WTC11 (cell line): ENCODE data around the gene SLC35F5. TPM values are rescaled to one million over a fixed set of nuclear protein-coding genes. Genes with fewer than 3 reads are reported as not detected.

Experiments
- ATAC-seq: fragments of 200-7000 bp; cut with Tn5 transposase; 2 replicates; pipeline ENCODE4 v1.10.0; 2021; ENCODE audit warnings: mild to moderate bottlenecking, moderate library complexity
- CTCF ChIA-PET: fragments of 300-600 bp; sonication (Branson Sonifier 250); formaldehyde crosslinking; loops from one replicate; lab custom pipeline; 2021; ENCODE audit warnings: antibody characterized with exemption; lab: Charles Lee
- POLR2A ChIA-PET: fragments of 350-600 bp; sonication (Branson Sonifier 250); formaldehyde crosslinking; loops from one replicate; lab custom pipeline; 2021; ENCODE audit warnings: antibody characterized with exemption; lab: Charles Lee
- DNase-seq: peaks from one replicate; pipeline ENCODE4 v3.0.0; 2021; ENCODE audit warnings: low spot score
- H3K27ac Mint-ChIP-seq: 2 replicates; pipeline ENCODE4 v1.8.0; 2021; ENCODE audit warnings: mixed read lengths
- H3K27me3 Mint-ChIP-seq: 2 replicates; pipeline ENCODE4 v1.8.0; 2021; ENCODE audit warnings: low read depth, mild to moderate bottlenecking, moderate library complexity, mixed read lengths
- H3K36me3 Mint-ChIP-seq: 2 replicates; pipeline ENCODE4 v1.8.0; 2021; ENCODE audit warnings: mixed read lengths
- H3K4me1 Mint-ChIP-seq: 2 replicates; pipeline ENCODE4 v1.8.0; 2022; ENCODE audit warnings: mixed read lengths
- H3K4me3 Mint-ChIP-seq: 2 replicates; pipeline ENCODE4 v1.8.0; 2021; ENCODE audit warnings: mild to moderate bottlenecking, moderate library complexity, mixed read lengths
- H3K9me3 Mint-ChIP-seq: 2 replicates; pipeline ENCODE4 v1.8.0; 2021; ENCODE audit warnings: mixed read lengths
- ARID4B ChIP-seq: sonication (generic); formaldehyde crosslinking; IDR thresholded peaks from 2 replicates; pipeline ENCODE4 v1.8.0; 2023; ENCODE audit warnings: missing genetic modification reagents, mild to moderate bottlenecking, borderline replicate concordance
- CBFB ChIP-seq: sonication (generic); formaldehyde crosslinking; IDR thresholded peaks from 2 replicates; pipeline ENCODE4 v1.8.1; 2022; ENCODE audit warnings: mild to moderate bottlenecking, low read depth, missing genetic modification reagents
- FOXK1 ChIP-seq: sonication (generic); formaldehyde crosslinking; IDR thresholded peaks from 2 replicates; pipeline ENCODE4 v1.8.0; 2022; ENCODE audit warnings: mild to moderate bottlenecking, moderate library complexity, missing genetic modification reagents
- FOXP4 ChIP-seq: sonication (generic); formaldehyde crosslinking; IDR thresholded peaks from 2 replicates; pipeline ENCODE4 v1.8.0; 2022; ENCODE audit warnings: mild to moderate bottlenecking, missing genetic modification reagents
- IRF2 ChIP-seq: sonication (generic); formaldehyde crosslinking; IDR thresholded peaks from 2 replicates; pipeline ENCODE4 v1.8.0; 2022; ENCODE audit warnings: low read depth, missing genetic modification reagents, borderline replicate concordance
- NR1H2 ChIP-seq: sonication (generic); formaldehyde crosslinking; IDR thresholded peaks from 2 replicates; pipeline ENCODE4 v1.9.0; 2021; ENCODE audit warnings: mild to moderate bottlenecking, moderate library complexity, missing genetic modification reagents
- TCF7 ChIP-seq: sonication (generic); formaldehyde crosslinking; IDR thresholded peaks from 2 replicates; pipeline ENCODE4 v1.8.0; 2022; ENCODE audit warnings: mild to moderate bottlenecking, low read depth, missing genetic modification reagents, moderate library complexity
- ZBTB43 ChIP-seq: sonication (generic); formaldehyde crosslinking; IDR thresholded peaks from 2 replicates; pipeline ENCODE4 v1.8.1; 2023; ENCODE audit warnings: mild to moderate bottlenecking, missing genetic modification reagents
- ZNF121 ChIP-seq: sonication (generic); formaldehyde crosslinking; IDR thresholded peaks from 2 replicates; pipeline ENCODE4 v1.8.0; 2023; ENCODE audit warnings: missing genetic modification reagents
- ZNF138 ChIP-seq: sonication (generic); formaldehyde crosslinking; conservative IDR thresholded peaks from 2 replicates; pipeline ENCODE4 v1.8.1; 2022; ENCODE audit warnings: mild to moderate bottlenecking, moderate library complexity, missing genetic modification reagents
- ZNF219 ChIP-seq: sonication (generic); formaldehyde crosslinking; IDR thresholded peaks from 2 replicates; pipeline ENCODE4 v1.8.0; 2023; ENCODE audit warnings: missing genetic modification reagents, mild to moderate bottlenecking, borderline replicate concordance
- ZNF281 ChIP-seq: sonication (generic); formaldehyde crosslinking; IDR thresholded peaks from 2 replicates; pipeline ENCODE4 v1.8.0; 2023; ENCODE audit warnings: mild to moderate bottlenecking, missing genetic modification reagents
- ZNF317 ChIP-seq: sonication (generic); formaldehyde crosslinking; IDR thresholded peaks from 2 replicates; pipeline ENCODE4 v1.8.1; 2023; ENCODE audit warnings: low read depth, mild to moderate bottlenecking, moderate library complexity, missing genetic modification reagents, borderline replicate concordance
- ZNF416 ChIP-seq: fragments of 250-450 bp; sonication (Bioruptor Pico); IDR thresholded peaks from 2 replicates; pipeline ENCODE4 v1.9.0; 2021; ENCODE audit warnings: mild to moderate bottlenecking, inconsistent platforms
- ZNF425 ChIP-seq: fragments of 250-450 bp; sonication (Bioruptor Pico); conservative IDR thresholded peaks from 2 replicates; pipeline ENCODE4 v1.9.0; 2021; ENCODE audit warnings: mild to moderate bottlenecking
- ZSCAN18 ChIP-seq: fragments of 250-450 bp; sonication (Bioruptor Pico); IDR thresholded peaks from 2 replicates; pipeline ENCODE4 v2.1.2; 2022; ENCODE audit warnings: mild to moderate bottlenecking, moderate library complexity
- total RNA-seq: library from RNA; stranded (reverse); gene quantifications from 3 replicates; pipeline ENCODE4 v1.2.3, GENCODE V29; 2021

The SLC35F5 gene
- total RNA-seq, 1 experiment from 2014 or later: 20.3 TPM

GRCh38 chr2:113692698-113693428 is 63.6 kb downstream of the SLC35F5 start:
- ATAC-seq: no peak
- ChIA-PET POLR2A (no interaction called here), CTCF (no interaction called here)

More at GRCh38 chr2:113692698-113693428, 63.6 kb downstream of the SLC35F5 start:
- no peak for DNase-seq
- Mint-ChIP-seq H3K9me3 (peaks cover 5% of the 10 kb centered on the region; the same call in 1 of the 2 replicates), H3K36me3 (no peaks in the 10 kb centered on the region), H3K27ac (no peak overlapping the region), H3K4me3 (no peak overlapping the region), H3K4me1 (no peaks in the 10 kb centered on the region), H3K27me3 (peaks cover 45% of the 10 kb centered on the region)
- TF ChIP-seq ZNF219 (CRISPR knock-in tag) (no peak), TCF7 (CRISPR knock-in tag) (no peak), IRF2 (no peak), ZNF416 (CRISPR knock-in tag) (no peak), ZNF138 (no peak), ZNF425 (no peak), ARID4B (CRISPR knock-in tag) (no peak), CBFB (CRISPR knock-in tag) (no peak), ZSCAN18 (CRISPR knock-in tag) (no peak), ZNF281 (CRISPR knock-in tag) (no peak), FOXK1 (CRISPR knock-in tag) (no peak), ZNF121 (CRISPR knock-in tag) (no peak), ZBTB43 (no peak), ZNF317 (no peak), NR1H2 (CRISPR knock-in tag) (no peak), FOXP4 (CRISPR knock-in tag) (no peak)
